Endothelial cell of umbilical vein (primary cell): ENCODE results near the gene PTPRU. TPM values are rescaled to one million over a fixed set of nuclear protein-coding genes. Genes with fewer than 3 reads are reported as not detected.

Source experiments
- BruUV-seq: library from RNA; stranded (reverse); fragments of 400-500 nt; replicated peaks from 2 replicates; lab custom pipeline; 2021; lab: Mats Ljungman, UMichigan
- CTCF ChIA-PET: fragments of 300-600, 350-600 bp; sonication (Branson Sonifier 250); formaldehyde crosslinking; loops from one replicate; lab custom pipeline; 2021; ENCODE audit warnings: antibody characterized with exemption, inconsistent platforms; lab: Charles Lee
- POLR2A ChIA-PET: fragments of 300-600, 350-600 bp; sonication (Branson Sonifier 250); formaldehyde crosslinking; loops from one replicate; lab custom pipeline; 2021; ENCODE audit warnings: antibody characterized with exemption, inconsistent platforms; lab: Charles Lee
- DNase-seq: peaks from one replicate; pipeline ENCODE4 v3.0.0-alpha.2; 2011; ENCODE audit warnings: low read depth, low spot score
- FAIRE-seq: peaks from 2 replicates; lab custom pipeline; 2011; peaks lifted over from hg19 to GRCh38; lab: Jason Lieb, UNC
- H2AFZ ChIP-seq: 2 replicates; pipeline ENCODE4 v1.6.0; 2012; ENCODE audit warnings: low read depth, low read length, control low read depth, inconsistent platforms
- H3K27ac ChIP-seq: 2 replicates; pipeline ENCODE4 v1.5.1; 2011; ENCODE audit warnings: low read depth, mild to moderate bottlenecking, control low read depth, low read length, moderate library complexity; ENCODE audit not compliant: insufficient read depth
- H3K27me3 ChIP-seq, 2 experiments: 2 replicates each; pipeline versions ENCODE4 v1.6.0 to v1.6.1; 2011; ENCODE audit warnings: low read length in 2 of 2, mixed read lengths in 1 of 2; ENCODE audit not compliant: control insufficient read depth in 2 of 2, insufficient read depth in 2 of 2
- H3K36me3 ChIP-seq, 2 experiments: 2 replicates in 1 of 2; 3 replicates in 1 of 2; pipeline ENCODE4 v1.5.1; 2011; ENCODE audit warnings: low read length in 2 of 2, mild to moderate bottlenecking in 1 of 2, moderate library complexity in 1 of 2; ENCODE audit not compliant: control insufficient read depth in 2 of 2, insufficient read depth in 2 of 2; ENCODE audit errors: extremely low read depth in 1 of 2
- H3K4me1 ChIP-seq: 3 replicates; pipeline ENCODE4 v1.5.1; 2011; ENCODE audit warnings: mild to moderate bottlenecking, low read length; ENCODE audit not compliant: control insufficient read depth, insufficient read depth; ENCODE audit errors: extremely low read depth
- H3K4me2 ChIP-seq: 2 replicates; pipeline ENCODE4 v1.6.1; 2011; ENCODE audit warnings: low read length, control low read depth, mixed read lengths; ENCODE audit not compliant: insufficient read depth
- H3K4me3 ChIP-seq, 3 experiments: fragments of 200-600 bp in 1 of 3; sonication (generic), shearing (Covaris generic) in 1 of 3; replicated peaks in 1 of 3; 2 replicates each; pipeline ENCODE4 v1.5.1; 2011 to 2016; ENCODE audit warnings: control low read depth in 3 of 3, low read length in 3 of 3, mild to moderate bottlenecking in 2 of 3, inconsistent platforms in 1 of 3, low read depth in 1 of 3, moderate library complexity in 1 of 3; ENCODE audit not compliant: insufficient read depth in 1 of 3
- H3K79me2 ChIP-seq: 2 replicates; pipeline ENCODE4 v1.6.0; 2012; ENCODE audit warnings: low read length, inconsistent platforms; ENCODE audit not compliant: control insufficient read depth, insufficient read depth
- H3K9ac ChIP-seq: replicated peaks from 2 replicates; pipeline ENCODE3; 2011; ENCODE audit warnings: low read length, control low read depth; ENCODE audit not compliant: insufficient read depth; ENCODE audit errors: extremely low read depth
- H3K9me1 ChIP-seq: replicated peaks from 3 replicates; pipeline ENCODE4 v1.6.0; 2011; ENCODE audit warnings: mild to moderate bottlenecking, low read length; ENCODE audit not compliant: control insufficient read depth, insufficient read depth; ENCODE audit errors: extremely low read depth
- H3K9me3 ChIP-seq: replicated peaks from 2 replicates; pipeline ENCODE4 v1.5.1; 2012; ENCODE audit warnings: low read length, inconsistent platforms; ENCODE audit not compliant: control insufficient read depth, insufficient read depth
- H4K20me1 ChIP-seq: replicated peaks from 2 replicates; pipeline ENCODE3; 2011; ENCODE audit warnings: mild to moderate bottlenecking, low read length; ENCODE audit not compliant: control insufficient read depth, insufficient read depth; ENCODE audit errors: extremely low read depth
- GATA2 ChIP-seq: IDR thresholded peaks from 2 replicates; pipeline ENCODE4 v1.7.0; 2011; ENCODE audit warnings: low read depth, mild to moderate bottlenecking, moderate library complexity, mixed read lengths, low read length; ENCODE audit not compliant: insufficient read length, insufficient read depth
- MAX ChIP-seq: IDR thresholded peaks from 2 replicates; pipeline ENCODE4 v1.6.1; 2011; ENCODE audit not compliant: insufficient read depth, insufficient read length
- MYC ChIP-seq: IDR thresholded peaks from one replicate; pipeline ENCODE4 v1.6.1; 2011; ENCODE audit warnings: mild to moderate bottlenecking, low read depth, low read length
- POLR2AphosphoS5 ChIP-seq: IDR thresholded peaks from 2 replicates; pipeline ENCODE4 v1.6.1; 2012; ENCODE audit warnings: low read depth, mild to moderate bottlenecking, control low read depth, low read length, moderate library complexity; ENCODE audit not compliant: insufficient read depth
- dilution Hi-C: fragments of 300-500 bp; cut with MboI; formaldehyde crosslinking; loops from one replicate; pipeline ENCODE4 v1.15.0; 2019; ENCODE audit warnings: low sequenced_read_pairs; ENCODE audit not compliant: extremely low pct_ligation_motif_present
- intact Hi-C: fragments of 100-400 bp; cut with micrococcal nuclease; formaldehyde crosslinking; loops from one replicate; pipeline ENCODE4 v1.10.0; 2022
- polyA plus RNA-seq, 4 experiments: library from polyadenylated mRNA; depleted of rRNA in 3 of 4; stranded (reverse) in 3 of 4; unstranded in 1 of 4; fragments of >200 nt; gene quantifications; 2 replicates each; pipeline versions ENCODE4 v1.2.1 to v1.2.3, GENCODE V29; 2011 to 2012; ENCODE audit warnings: missing spikeins in 1 of 4
- total RNA-seq: library from RNA; stranded (reverse); gene quantifications from 2 replicates; pipeline ENCODE4 v1.2.3, GENCODE V29; 2021
- TF ChIP-seq, protein P1 (sequence below), 2 donors: IDR thresholded peaks; 1 replicate in 1 of 2; 2 replicates in 1 of 2; pipeline ENCODE4 v1.5.1; 2011; ENCODE audit warnings: low read length in 2 of 2, mild to moderate bottlenecking in 2 of 2, moderate library complexity in 2 of 2, control low read depth in 1 of 2, inconsistent platforms in 1 of 2, low read depth in 1 of 2; ENCODE audit not compliant: insufficient read depth in 1 of 2; ENCODE audit errors: extremely low read depth in 1 of 2

Gene PTPRU
- total and polyA plus RNA-seq, 2 donors (not counting 3 experiments of a cell fraction or from before 2014, with no cell fraction given) = 0.58 to 2.6 TPM

DNA sequence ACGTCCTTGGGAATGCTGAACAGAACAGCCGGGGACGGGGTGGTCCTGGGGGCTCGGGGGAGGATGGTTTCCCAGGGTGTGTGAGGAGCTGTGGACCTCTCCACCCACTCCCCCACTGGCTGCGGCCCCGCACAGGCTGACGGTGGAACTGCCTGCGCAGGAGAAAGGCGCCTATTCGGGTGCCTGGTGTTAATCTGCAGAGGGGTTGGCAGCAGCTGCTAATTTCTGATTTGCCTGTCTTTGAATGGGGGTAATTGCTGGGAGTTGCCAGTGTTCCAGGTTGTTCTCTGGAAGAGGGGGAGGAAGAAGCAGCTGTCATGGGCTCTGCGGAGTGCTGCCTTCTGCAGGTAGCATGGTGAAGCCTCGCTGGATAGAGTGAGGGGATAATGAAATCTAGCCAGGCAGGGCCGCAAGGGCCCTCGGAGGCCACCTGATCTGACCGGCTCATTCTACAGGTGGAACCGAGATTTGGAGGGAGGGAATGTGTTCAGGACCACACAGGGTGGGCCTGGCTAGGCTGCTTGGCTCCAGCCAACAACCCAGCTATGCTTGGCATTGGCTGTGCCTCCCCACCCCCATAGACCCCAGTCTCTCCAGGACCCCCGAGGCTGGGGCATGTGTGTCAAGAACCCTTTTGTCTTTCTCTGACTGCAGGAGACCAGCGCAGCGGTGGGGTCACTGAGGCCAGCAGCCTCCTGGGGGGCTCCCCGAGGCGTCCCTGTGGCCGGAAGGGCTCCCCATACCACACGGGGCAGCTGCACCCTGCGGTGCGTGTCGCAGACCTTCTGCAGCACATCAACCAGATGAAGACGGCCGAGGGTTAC lies 67.1 kb downstream of the PTPRU start:
- Histone ChIP-seq H3K27ac (no peak overlapping the region), H3K4me1 (no peaks in the 10 kb centered on the region), H3K4me2 (no peak overlapping the region), H3K27me3 (no peaks in the 10 kb centered on the region), H2AFZ (no peak overlapping the region), H3K79me2 (no peaks in the 10 kb centered on the region), H3K36me3 (no peaks in the 10 kb centered on the region), H3K9ac (no peak overlapping the region), H3K9me3 (no peaks in the 10 kb centered on the region), H3K4me3 (no peak overlapping the region), H3K9me1 (no peaks in the 10 kb centered on the region), H4K20me1 (no peaks in the 10 kb centered on the region)
- no peak for DNase-seq
- FAIRE-seq = no peak
- BruUV-seq = no TSS peak
- intact Hi-C loops = no loop called here
- dilution Hi-C loops = no loop called here
- ChIA-PET POLR2A (no interaction called here), CTCF (no interaction called here)
- TF ChIP-seq, protein P1, sequence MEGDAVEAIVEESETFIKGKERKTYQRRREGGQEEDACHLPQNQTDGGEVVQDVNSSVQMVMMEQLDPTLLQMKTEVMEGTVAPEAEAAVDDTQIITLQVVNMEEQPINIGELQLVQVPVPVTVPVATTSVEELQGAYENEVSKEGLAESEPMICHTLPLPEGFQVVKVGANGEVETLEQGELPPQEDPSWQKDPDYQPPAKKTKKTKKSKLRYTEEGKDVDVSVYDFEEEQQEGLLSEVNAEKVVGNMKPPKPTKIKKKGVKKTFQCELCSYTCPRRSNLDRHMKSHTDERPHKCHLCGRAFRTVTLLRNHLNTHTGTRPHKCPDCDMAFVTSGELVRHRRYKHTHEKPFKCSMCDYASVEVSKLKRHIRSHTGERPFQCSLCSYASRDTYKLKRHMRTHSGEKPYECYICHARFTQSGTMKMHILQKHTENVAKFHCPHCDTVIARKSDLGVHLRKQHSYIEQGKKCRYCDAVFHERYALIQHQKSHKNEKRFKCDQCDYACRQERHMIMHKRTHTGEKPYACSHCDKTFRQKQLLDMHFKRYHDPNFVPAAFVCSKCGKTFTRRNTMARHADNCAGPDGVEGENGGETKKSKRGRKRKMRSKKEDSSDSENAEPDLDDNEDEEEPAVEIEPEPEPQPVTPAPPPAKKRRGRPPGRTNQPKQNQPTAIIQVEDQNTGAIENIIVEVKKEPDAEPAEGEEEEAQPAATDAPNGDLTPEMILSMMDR (IDR thresholded peaks at IDR 0.05; ENCODE audit: extremely low read depth in 1 of 2, insufficient read depth in 1 of 2, low read depth in 1 of 2, low read length in 2 of 2) = no peak
- TF ChIP-seq GATA2 (no peak), MAX (no peak), MYC (no peak), POLR2AphosphoS5 (no peak)
